Astrocyte (in vitro differentiated cells and primary cell): ENCODE data around the gene MAGI1.

Source experiments
- EZH2 ChIP-seq: IDR thresholded peaks from 2 replicates; pipeline ENCODE4 v1.6.1; 2012; ENCODE audit warnings: mild to moderate bottlenecking, low read length, inconsistent platforms; ENCODE audit not compliant: insufficient read depth
- TF ChIP-seq, protein P1 (sequence below): IDR thresholded peaks from 2 replicates; pipeline ENCODE4 v1.5.1; 2011; ENCODE audit warnings: low read depth, mild to moderate bottlenecking, inconsistent platforms, low read length, moderate library complexity; ENCODE audit not compliant: insufficient read depth

DNA sequence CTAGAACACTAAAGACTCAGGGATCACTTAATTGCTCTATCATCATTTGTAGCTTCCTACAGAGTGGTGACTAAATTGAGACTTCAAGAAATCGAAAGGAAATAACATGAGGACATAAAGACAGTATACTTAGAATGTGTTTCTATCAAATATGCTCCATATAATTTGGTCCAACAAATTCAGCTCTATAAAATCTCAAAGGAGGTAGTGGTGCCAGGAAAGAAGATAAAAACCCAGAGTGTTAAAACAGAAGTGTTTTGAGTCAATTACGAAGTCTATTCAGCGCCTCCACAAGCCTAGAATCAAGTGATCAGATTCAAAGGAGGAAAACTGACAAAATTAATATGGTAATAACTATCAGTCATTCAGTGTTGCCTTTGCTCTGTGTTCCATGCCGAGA is 22.9 kb downstream of the MAGI1 start:
- TF ChIP-seq, protein P1, sequence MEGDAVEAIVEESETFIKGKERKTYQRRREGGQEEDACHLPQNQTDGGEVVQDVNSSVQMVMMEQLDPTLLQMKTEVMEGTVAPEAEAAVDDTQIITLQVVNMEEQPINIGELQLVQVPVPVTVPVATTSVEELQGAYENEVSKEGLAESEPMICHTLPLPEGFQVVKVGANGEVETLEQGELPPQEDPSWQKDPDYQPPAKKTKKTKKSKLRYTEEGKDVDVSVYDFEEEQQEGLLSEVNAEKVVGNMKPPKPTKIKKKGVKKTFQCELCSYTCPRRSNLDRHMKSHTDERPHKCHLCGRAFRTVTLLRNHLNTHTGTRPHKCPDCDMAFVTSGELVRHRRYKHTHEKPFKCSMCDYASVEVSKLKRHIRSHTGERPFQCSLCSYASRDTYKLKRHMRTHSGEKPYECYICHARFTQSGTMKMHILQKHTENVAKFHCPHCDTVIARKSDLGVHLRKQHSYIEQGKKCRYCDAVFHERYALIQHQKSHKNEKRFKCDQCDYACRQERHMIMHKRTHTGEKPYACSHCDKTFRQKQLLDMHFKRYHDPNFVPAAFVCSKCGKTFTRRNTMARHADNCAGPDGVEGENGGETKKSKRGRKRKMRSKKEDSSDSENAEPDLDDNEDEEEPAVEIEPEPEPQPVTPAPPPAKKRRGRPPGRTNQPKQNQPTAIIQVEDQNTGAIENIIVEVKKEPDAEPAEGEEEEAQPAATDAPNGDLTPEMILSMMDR, result no peak
- TF ChIP-seq EZH2, result no peak
